Spleen (tissue), 11 donors: ENCODE measurements around the gene ZSCAN22. TPM values are rescaled to one million over a fixed set of nuclear protein-coding genes. Genes with fewer than 3 reads are reported as not detected.

Source experiments
- DNase-seq: peaks from one replicate; pipeline ENCODE4 v3.0.0-alpha.2; 2020
- H3K27ac ChIP-seq, 8 donors: fragments of 200-600 bp; sonication (generic) in 7 of 8; 1 replicate in 4 of 8; 2 replicates in 4 of 8; pipeline versions ENCODE4 v1.5.0 to v1.8.0; 2016 to 2021; ENCODE audit warnings: inconsistent platforms in 4 of 8, mild to moderate bottlenecking in 4 of 8, moderate library complexity in 1 of 8
- H3K27me3 ChIP-seq, 7 donors: fragments of 200-600 bp; sonication (generic) in 6 of 7; replicated peaks in 1 of 7; 1 replicate in 4 of 7; 2 replicates in 3 of 7; pipeline versions ENCODE4 v1.5.0 to v1.8.0; 2016 to 2021; ENCODE audit warnings: inconsistent platforms in 3 of 7, mild to moderate bottlenecking in 1 of 7
- H3K36me3 ChIP-seq, 6 donors: fragments of 200-600 bp; sonication (generic) in 5 of 6; 1 replicate in 4 of 6; 2 replicates in 2 of 6; pipeline versions ENCODE4 v1.5.0 to v1.8.0; 2016 to 2021; ENCODE audit warnings: inconsistent platforms in 2 of 6
- H3K4me1 ChIP-seq, 6 donors: fragments of 200-600 bp; sonication (generic) in 5 of 6; 1 replicate in 3 of 6; 2 replicates in 3 of 6; pipeline versions ENCODE4 v1.5.0 to v1.8.0; 2016 to 2021; ENCODE audit warnings: inconsistent platforms in 3 of 6
- H3K4me3 ChIP-seq, 8 donors: fragments of 200-600 bp; sonication (generic) in 7 of 8; 1 replicate in 4 of 8; 2 replicates in 4 of 8; pipeline versions ENCODE4 v1.5.0 to v1.8.0; 2016 to 2021; ENCODE audit warnings: inconsistent platforms in 4 of 8, mild to moderate bottlenecking in 4 of 8, moderate library complexity in 2 of 8
- H3K9me3 ChIP-seq, 8 donors: fragments of 200-600 bp; sonication (generic) in 7 of 8; 1 replicate in 4 of 8; 2 replicates in 4 of 8; pipeline versions ENCODE4 v1.5.0 to v1.8.0; 2016 to 2021; ENCODE audit warnings: inconsistent platforms in 4 of 8
- CTCF ChIP-seq, 11 experiments: fragments of 200-600 bp in 7 of 11; fragments of 450-650 bp in 4 of 11; sonication (generic) in 4 of 11; IDR thresholded peaks in 8 of 11; conservative IDR thresholded peaks in 3 of 11; 1 replicate in 7 of 11; 2 replicates in 4 of 11; pipeline versions ENCODE4 v1.4.0 to v1.8.0; 2016 to 2021; ENCODE audit warnings: antibody characterized with exemption in 11 of 11, inconsistent platforms in 4 of 11, mild to moderate bottlenecking in 1 of 11
- POLR2A ChIP-seq, 3 donors: fragments of 450-650 bp; IDR thresholded peaks; one replicate each; pipeline ENCODE4 v1.5.1; 2017; ENCODE audit warnings: antibody characterized with exemption in 3 of 3, mild to moderate bottlenecking in 1 of 3
- POLR2AphosphoS5 ChIP-seq, 3 donors: sonication (generic); formaldehyde crosslinking; IDR thresholded peaks; one replicate each; pipeline ENCODE4 v1.5.1; 2017; ENCODE audit warnings: antibody characterized with exemption in 3 of 3
- WGBS, 5 donors: extraction: QIAGEN DNeasy Blood & Tissue Kit in 3 of 5; methylation state at CpG; one replicate each; pipeline versions ENCODE4 v1.1.5 to v1.1.7; 2013 to 2018; 5-methylcytosine and 5-hydroxymethylcytosine counted together
- intact Hi-C: fragments of 100-400 bp; cut with DNase I; formaldehyde crosslinking; loops from one replicate; pipeline ENCODE4 v1.15.0; 2023; ENCODE audit warnings: low total_unique reads
- polyA plus RNA-seq, 3 donors: library from polyadenylated mRNA; stranded (reverse); fragments of 200-250 nt; gene quantifications; one replicate each; pipeline ENCODE4 v1.2.1, GENCODE V29; 2013
- total RNA-seq, 7 donors: library from RNA; depleted of rRNA in 3 of 7; stranded (reverse); fragments of >200 nt in 3 of 7; fragmentation: NEBNext Ultra II Directional in 4 of 7; extraction: Animal tissue kit (Norgen Biotek cat#: 25700) in 4 of 7; gene quantifications; one replicate each; pipeline versions ENCODE4 v1.1.0 to v1.2.1, GENCODE V29; 2016 to 2021
- donor health status: healthy with polysubstance abuse.
- donor health status: DM: no; HTN: no; CAD: no; lungs with moderate emphysema.
- donor health status: DM: no; HTN: no; CAD: no.
- donor health status: Bipolar disorder and iron deficiency.
- donor health status: healthy.
- donor health status: DM: no; HTN: no; CAD: no.
- donor health status: DM: yes; HTN: yes; CAD: no.

The ZSCAN22 gene
- total and polyA plus RNA-seq, 10 donors, result 0.48 to 3.9 (median 3.0) TPM

GRCh38 chr19:58379246-58379645, 52.5 kb downstream of the ZSCAN22 start:
- DNase-seq, result peak; percentile 77
- Histone ChIP-seq H3K27ac (peak overlapping the region in 2 of 8 donors; percentile 97 to 100), H3K4me3 (no peak overlapping the region), H3K9me3 (no peaks in the 10 kb centered on the region), H3K27me3 (no peaks in the 10 kb centered on the region), H3K4me1 (peaks cover 23 to 38% (median 28%) of the 10 kb centered on the region in 6 donors), H3K36me3 (no peaks in the 10 kb centered on the region)
- TF ChIP-seq POLR2A (IDR thresholded peaks at IDR 0.05) (no peak), POLR2AphosphoS5 (IDR thresholded peaks at IDR 0.05) (no peak), CTCF (IDR thresholded peaks at IDR 0.05 in 8 of 11, conservative IDR thresholded peaks at IDR 0.05 in 3 of 11) (no peak)
- intact Hi-C loops, result no loop called here
- WGBS, 5 donors, result 90 to 95% (median 93%) methylated on average over 6 of the region's 6 CpGs

GRCh38 chr19:58380037-58380661, 53.4 kb downstream of the ZSCAN22 start:
- Histone ChIP-seq H3K27ac (peak overlapping the region; percentile 87 to 100 (median 96)), H3K4me1 (peaks cover 23 to 44% (median 28%) of the 10 kb centered on the region in 6 donors), H3K27me3 (no peaks in the 10 kb centered on the region), H3K4me3 (peak overlapping the region; percentile 60 to 98 (median 83)), H3K36me3 (no peaks in the 10 kb centered on the region), H3K9me3 (no peaks in the 10 kb centered on the region)
- no peak for DNase-seq
- no peak for TF ChIP-seq CTCF (IDR thresholded peaks at IDR 0.05 in 8 of 11, conservative IDR thresholded peaks at IDR 0.05 in 3 of 11)
- TF ChIP-seq POLR2A (IDR thresholded peaks at IDR 0.05), result no peak
- no peak for TF ChIP-seq POLR2AphosphoS5 (IDR thresholded peaks at IDR 0.05)
- WGBS, 5 donors, result 4 to 8% (median 6%) methylated on average over 24 of the region's 24 CpGs
- intact Hi-C loops, result no loop called here

- Histone ChIP-seq H3K4me3 (peak within 1 kb of the TSS; percentile 60 to 98 (median 83)), H3K27ac (peak within 1 kb of the TSS; percentile 87 to 100 (median 96)), H3K36me3 (no peaks in the 10 kb centered on the region), H3K4me1 (peaks cover 28 to 51% (median 35%) of the 10 kb centered on the region in 6 donors), H3K9me3 (no peaks in the 10 kb centered on the region), H3K27me3 (no peaks in the 10 kb centered on the region)
- peak; percentile 100 for DNase-seq
- TF ChIP-seq POLR2A (IDR thresholded peaks at IDR 0.05) (peak; percentile 65 to 86 (median 84)), CTCF (IDR thresholded peaks at IDR 0.05 in 8 of 11, conservative IDR thresholded peaks at IDR 0.05 in 3 of 11) (peak in 6 of 11 experiments; percentile 10 to 56 (median 36)), POLR2AphosphoS5 (IDR thresholded peaks at IDR 0.05) (peak; percentile 94 to 96 (median 96))
- 0 to 1% (median 0%) methylated on average over 21 to 83 of the region's 83 CpGs for WGBS, 5 donors
- intact Hi-C loops, result no loop called here
Observed at GRCh38 chr19:58380662-58381459, 54.1 kb downstream of the ZSCAN22 start, which contains the start of gene ZNF837. ZNF837 (minus strand) TSS chr19:58381030; CDS start chr19:58369332, 11,698 bp downstream.
